ENCODE data around the gene MAP3K2.

GRCh38 chr2:127400533-127400896 lies 12.7 kb upstream of the MAP3K2 start:
- TF ChIP-seq CBX5 (IDR thresholded peaks at IDR 0.05; ENCODE audit: low read depth, low read length) (no peak), CTCF (IDR thresholded peaks at IDR 0.05; ENCODE audit: control extremely low read depth in 1 of 3, insufficient read depth in 1 of 3, low read depth in 1 of 3, low read length in 3 of 3) (no peak)
